GM18505 (cell line): Measurements from ENCODE around the gene TFAP2E.

ENCODE experiments used
- ATAC-seq: cut with Tn5 transposase; IDR thresholded peaks from one replicate; pipeline ENCODE4 v1.9.1; 2021; ENCODE audit not compliant: unreplicated experiment
- POLR2A ChIP-seq: IDR thresholded peaks from 4 replicates; pipeline ENCODE4 v1.6.1; 2011; ENCODE audit warnings: borderline replicate concordance; ENCODE audit not compliant: insufficient read depth, insufficient read length; ENCODE audit errors: extremely low read depth

Gene TFAP2E

GRCh38 chr1:35546614-35547013 lies 26.5 kb upstream of the TFAP2E start:
- no peak for ATAC-seq
- TF ChIP-seq POLR2A: no peak

- TF ChIP-seq POLR2A: no peak
- no peak for ATAC-seq
Observed at GRCh38 chr1:35553851-35554250, 19.3 kb upstream of the TFAP2E start.

- TF ChIP-seq POLR2A: no peak
- no peak for ATAC-seq
Observed at GRCh38 chr1:35554266-35555211, 18.6 kb upstream of the TFAP2E start.

GRCh38 chr1:35555212-35555584 lies 17.9 kb upstream of the TFAP2E start:
- ATAC-seq: no peak
- TF ChIP-seq POLR2A: no peak

GRCh38 chr1:35555601-35556477 lies 17.3 kb upstream of the TFAP2E start:
- no peak for TF ChIP-seq POLR2A
- no peak for ATAC-seq

GRCh38 chr1:35556484-35557117 lies 16.5 kb upstream of the TFAP2E start:
- ATAC-seq: no peak
- TF ChIP-seq POLR2A: no peak

GRCh38 chr1:35557118-35557610 lies 15.9 kb upstream of the TFAP2E start, which contains the start of gene KIAA0319L:
TSS of gene KIAA0319L (minus strand) at chr1:35557403. CDS start at chr1:35554491, 2,912 bp downstream.
- TF ChIP-seq POLR2A: no peak
- ATAC-seq: peak; percentile 63

GRCh38 chr1:35557611-35558373 lies 15.3 kb upstream of the TFAP2E start, which contains the start of gene NCDN:
TSS of gene NCDN (plus strand) at chr1:35557799. CDS start at chr1:35558191, 392 bp downstream.
- peak; percentile 92 for TF ChIP-seq POLR2A
- peak; percentile 72 for ATAC-seq

GRCh38 chr1:35558374-35559316 lies 14.5 kb upstream of the TFAP2E start:
- no peak for TF ChIP-seq POLR2A
- no peak for ATAC-seq

- no peak for ATAC-seq
- TF ChIP-seq POLR2A: no peak
Observed at GRCh38 chr1:35559317-35559944, 13.7 kb upstream of the TFAP2E start.
